Uterus (tissue), 2 donors: Measurements from ENCODE around the gene MSMB.

Experiments
- POLR2A ChIP-seq, 2 donors: fragments of 450-650 bp; IDR thresholded peaks; one replicate each; pipeline ENCODE4 v1.6.1; 2016; ENCODE audit warnings: antibody characterized with exemption in 2 of 2, mild to moderate bottlenecking in 1 of 2, moderate library complexity in 1 of 2
- TF ChIP-seq, protein P1 (sequence below), 4 experiments: fragments of 200-600 bp in 2 of 4; fragments of 450-650 bp in 2 of 4; sonication (generic) in 2 of 4; IDR thresholded peaks; one replicate each; pipeline ENCODE4 v1.5.1; 2016 to 2019; ENCODE audit warnings: antibody characterized with exemption in 4 of 4, mild to moderate bottlenecking in 2 of 4, moderate library complexity in 1 of 4

GRCh38 chr10:46024948-46025347 is 21.1 kb downstream of the MSMB start:
- TF ChIP-seq, protein P1, sequence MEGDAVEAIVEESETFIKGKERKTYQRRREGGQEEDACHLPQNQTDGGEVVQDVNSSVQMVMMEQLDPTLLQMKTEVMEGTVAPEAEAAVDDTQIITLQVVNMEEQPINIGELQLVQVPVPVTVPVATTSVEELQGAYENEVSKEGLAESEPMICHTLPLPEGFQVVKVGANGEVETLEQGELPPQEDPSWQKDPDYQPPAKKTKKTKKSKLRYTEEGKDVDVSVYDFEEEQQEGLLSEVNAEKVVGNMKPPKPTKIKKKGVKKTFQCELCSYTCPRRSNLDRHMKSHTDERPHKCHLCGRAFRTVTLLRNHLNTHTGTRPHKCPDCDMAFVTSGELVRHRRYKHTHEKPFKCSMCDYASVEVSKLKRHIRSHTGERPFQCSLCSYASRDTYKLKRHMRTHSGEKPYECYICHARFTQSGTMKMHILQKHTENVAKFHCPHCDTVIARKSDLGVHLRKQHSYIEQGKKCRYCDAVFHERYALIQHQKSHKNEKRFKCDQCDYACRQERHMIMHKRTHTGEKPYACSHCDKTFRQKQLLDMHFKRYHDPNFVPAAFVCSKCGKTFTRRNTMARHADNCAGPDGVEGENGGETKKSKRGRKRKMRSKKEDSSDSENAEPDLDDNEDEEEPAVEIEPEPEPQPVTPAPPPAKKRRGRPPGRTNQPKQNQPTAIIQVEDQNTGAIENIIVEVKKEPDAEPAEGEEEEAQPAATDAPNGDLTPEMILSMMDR (IDR thresholded peaks at IDR 0.05) = no peak
- TF ChIP-seq POLR2A (IDR thresholded peaks at IDR 0.05) = no peak
